ENCODE measurements around the gene TBKBP1.
A peak's percentile ranks its signal among the peaks of the same experiment; 100 is the strongest.

TBKBP1 gene

DNA sequence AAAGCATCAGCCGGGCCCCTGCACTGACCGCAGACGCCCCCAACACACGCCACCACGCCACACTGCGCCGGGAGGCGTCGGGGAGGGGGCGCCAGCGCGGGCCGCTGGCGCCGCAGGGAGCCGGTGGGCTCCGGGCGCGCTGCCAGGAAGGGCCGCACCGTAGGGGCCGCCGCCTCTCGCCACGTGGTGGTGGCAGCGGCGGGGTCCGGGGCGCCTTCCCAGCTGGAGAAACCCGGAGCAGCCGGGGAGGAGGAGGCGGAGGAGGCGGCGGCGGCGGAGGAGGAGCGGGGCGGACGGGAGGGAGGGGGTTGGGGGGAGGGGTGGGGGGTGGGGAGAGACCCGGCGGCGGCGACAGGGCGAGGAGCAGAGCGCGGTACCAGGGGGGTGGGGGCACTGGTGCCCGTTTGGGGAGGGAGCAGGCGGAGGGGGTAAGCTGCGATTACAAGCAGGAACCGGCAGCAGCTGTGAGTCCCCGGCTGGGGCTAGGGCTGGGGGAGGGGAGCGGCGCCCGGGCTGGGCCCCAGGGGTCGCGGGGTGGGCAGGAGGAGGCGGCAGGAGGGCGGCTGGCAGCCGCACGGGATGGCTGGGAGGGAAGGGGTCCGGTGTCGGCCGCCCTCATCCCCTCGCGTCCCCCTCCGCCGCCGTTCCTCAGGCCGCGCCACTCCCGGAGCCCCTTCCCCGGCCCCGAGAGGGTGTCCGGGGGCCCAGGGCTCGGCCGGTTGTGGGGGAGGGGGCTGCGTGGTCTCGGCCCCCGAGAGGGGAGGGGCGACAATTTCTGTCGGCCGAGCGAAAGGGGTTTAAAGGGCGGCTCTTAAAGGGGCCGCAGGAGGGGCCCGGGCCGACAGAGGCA, at the start of gene TBKBP1:
TSS of gene TBKBP1 (plus strand) at position 431 of the 850 bp plus-strand sequence. CDS start 1,952 bp downstream, outside the sequence.
- no peak for DNase-seq

GRCh38 chr17:47644324-47644723, 49.6 kb upstream of the TBKBP1 start:
- no peak for DNase-seq

DNA sequence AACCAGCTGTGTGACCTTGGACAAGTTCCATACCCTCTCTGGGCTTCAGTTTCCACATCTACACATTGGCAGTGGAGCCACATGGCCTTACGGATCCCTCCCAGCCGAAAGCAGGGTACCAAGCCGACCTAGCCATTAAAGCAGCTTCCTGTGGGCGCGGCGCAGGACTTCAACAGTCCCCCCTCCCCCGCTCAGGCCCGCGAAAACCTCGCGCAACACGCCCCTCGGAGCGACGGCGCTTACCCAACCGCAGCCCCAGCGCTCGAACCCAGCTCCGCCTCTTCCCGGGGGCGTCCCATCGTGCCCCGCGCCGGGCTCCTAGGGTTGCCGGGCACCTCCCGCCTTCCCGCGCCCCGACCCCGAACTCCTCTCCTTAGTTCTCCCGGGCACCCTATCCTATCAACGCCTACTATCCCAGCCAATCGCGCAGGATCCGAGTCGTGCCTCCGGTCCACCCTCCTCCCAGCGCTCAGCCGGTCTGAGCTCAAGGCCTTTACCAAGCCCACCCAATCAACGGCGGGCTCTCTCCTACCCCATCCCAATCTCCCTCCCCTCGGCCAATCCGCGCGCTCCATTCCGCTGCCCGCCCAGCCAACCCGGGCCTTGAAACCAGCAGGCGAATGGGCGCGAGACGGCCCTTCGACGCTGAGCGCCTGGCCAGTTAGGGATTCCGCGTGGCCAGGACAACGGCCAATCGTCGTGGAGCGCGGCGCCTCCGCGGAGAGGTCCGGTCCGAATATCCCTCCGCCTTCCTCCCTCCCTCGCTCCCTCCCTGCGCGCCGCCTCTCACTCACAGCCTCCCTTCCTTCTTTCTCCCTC, 44.6 kb upstream of the TBKBP1 start, which contains the start of gene KPNB1:
TSS of gene KPNB1 (plus strand) at position 767 of the 819 bp plus-strand sequence. CDS start 326 bp downstream, outside the sequence.
- DNase-seq, result peak; percentile 97

- DNase-seq, result no peak
These were observed 43.9 kb upstream of the TBKBP1 start for GRCh38 chr17:47649972-47650524.

GRCh38 chr17:47650525-47651522, 43.1 kb upstream of the TBKBP1 start:
- DNase-seq, result peak; percentile 79

DNA sequence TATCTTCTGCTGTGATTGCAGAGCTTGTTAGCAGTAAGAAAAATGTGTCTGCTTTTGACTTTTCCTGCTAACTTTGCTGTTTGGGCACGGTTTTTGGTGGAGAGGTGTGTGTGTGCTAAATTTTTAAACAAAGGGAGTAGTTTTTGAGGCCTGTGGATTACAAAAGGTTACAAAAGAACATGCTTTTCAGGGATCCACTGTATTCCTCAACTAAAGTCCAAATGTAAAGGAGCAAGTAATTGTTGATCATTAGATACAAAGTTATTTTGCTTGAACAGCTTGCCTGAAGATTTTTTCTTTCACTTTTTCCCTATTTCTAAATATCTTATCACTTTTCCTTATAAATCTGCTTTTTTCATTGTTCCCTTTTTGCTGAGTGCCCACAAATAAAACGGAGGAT, 42.3 kb upstream of the TBKBP1 start:
- no peak for DNase-seq

DNA sequence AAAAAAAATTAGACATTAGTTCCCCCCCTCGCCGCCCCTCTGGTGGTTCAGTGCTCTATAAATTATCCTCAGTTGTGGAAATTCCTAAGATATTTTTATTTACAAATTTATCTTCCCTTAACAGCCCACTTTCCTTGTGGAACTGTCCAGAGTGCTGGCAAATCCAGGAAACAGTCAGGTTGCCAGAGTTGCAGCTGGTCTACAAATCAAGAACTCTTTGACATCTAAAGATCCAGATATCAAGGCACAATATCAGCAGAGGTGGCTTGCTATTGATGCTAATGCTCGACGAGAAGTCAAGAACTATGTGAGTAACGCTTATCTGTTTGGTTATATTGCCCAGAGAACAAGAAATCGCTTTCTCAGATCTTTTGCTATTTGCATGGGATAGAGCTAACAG, 41.4 kb upstream of the TBKBP1 start:
- no peak for DNase-seq

- no peak for DNase-seq
These were observed 40.5 kb upstream of the TBKBP1 start for GRCh38 chr17:47653442-47653841.

DNA sequence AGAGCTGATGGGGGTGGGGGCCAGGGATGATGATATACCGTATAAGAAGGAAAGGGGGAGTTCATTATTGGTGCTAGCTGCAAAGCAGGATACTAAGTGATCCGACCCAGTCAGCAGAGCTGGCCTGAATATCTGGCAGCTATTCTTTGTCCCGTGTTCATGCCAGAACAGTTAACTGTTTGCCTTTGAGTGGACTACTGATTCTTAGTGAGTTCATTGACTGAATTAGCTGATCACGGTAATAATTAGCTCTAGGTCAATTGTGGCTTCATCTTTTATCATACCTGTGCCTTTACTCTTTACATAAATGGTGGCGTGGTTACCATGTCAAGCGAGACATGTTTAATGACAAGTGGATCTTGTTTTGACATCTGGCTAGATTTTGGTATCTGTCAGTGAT, 39.0 kb upstream of the TBKBP1 start:
- DNase-seq, result no peak

- DNase-seq, result no peak
These were observed 33.9 kb upstream of the TBKBP1 start for GRCh38 chr17:47660064-47660492.

- DNase-seq, result no peak
These were observed 29.9 kb upstream of the TBKBP1 start for GRCh38 chr17:47663912-47664623.

- DNase-seq, result no peak
These were observed 29.4 kb upstream of the TBKBP1 start for GRCh38 chr17:47664624-47664941.

DNA sequence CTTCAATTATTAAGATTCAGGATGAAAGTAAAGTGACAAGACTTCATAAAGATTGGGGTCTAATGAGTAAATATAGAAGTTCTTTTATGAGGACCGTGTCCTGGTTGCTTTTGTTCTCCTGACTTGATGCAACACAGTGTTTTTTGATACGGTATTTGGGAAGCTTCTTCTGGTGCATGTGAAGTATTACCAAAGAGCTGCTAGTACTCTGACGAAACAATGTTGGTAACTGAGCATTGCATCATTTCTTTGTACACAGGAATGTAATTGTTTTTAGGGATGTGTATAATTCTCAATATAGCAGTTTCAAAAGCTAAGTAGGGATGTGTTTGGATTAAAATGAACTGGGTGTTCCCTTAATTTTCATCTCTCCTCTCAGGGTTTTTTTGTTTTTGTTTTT, 28.3 kb upstream of the TBKBP1 start:
- DNase-seq, result no peak

DNA sequence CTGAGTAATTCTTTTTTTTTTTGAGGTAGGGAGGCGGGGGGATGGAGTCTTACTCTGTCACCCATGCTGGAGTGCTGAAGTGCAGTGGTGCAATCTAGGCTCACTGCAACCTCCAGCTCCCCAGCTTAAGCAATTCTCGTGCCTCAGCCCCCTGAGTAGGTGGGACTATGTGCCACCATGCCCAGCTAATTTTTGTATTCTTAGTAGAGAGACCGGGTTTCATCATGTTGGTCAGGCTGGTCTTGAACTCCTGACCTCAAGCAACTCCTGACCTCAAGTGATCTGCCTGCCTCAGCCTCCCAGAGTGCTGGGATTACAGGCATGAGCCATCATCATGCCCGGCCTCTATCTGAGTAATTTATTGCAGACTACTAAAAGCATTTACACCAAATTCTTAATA, 24.9 kb upstream of the TBKBP1 start:
- no peak for DNase-seq

- no peak for DNase-seq
These were observed 23.9 kb upstream of the TBKBP1 start for GRCh38 chr17:47670064-47670463.

- DNase-seq, result no peak
These were observed 19.5 kb upstream of the TBKBP1 start for GRCh38 chr17:47674499-47674898.

GRCh38 chr17:47675380-47676198, 18.4 kb upstream of the TBKBP1 start:
- DNase-seq, result no peak

DNA sequence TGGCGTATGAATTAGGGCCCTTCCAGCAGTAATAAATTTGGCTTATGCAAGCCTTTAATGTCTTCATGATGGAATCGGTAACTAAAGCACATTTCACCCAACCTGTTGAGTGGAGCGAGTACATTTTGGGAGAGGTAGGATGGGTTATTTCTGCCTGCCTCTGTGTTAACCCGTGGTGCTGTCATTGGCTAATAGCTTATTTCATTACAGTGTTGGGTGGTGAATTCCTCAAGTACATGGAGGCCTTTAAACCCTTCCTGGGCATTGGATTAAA, 17.8 kb upstream of the TBKBP1 start:
- no peak for DNase-seq

- no peak for DNase-seq
These were observed 17.3 kb upstream of the TBKBP1 start for GRCh38 chr17:47676510-47677165.

DNA sequence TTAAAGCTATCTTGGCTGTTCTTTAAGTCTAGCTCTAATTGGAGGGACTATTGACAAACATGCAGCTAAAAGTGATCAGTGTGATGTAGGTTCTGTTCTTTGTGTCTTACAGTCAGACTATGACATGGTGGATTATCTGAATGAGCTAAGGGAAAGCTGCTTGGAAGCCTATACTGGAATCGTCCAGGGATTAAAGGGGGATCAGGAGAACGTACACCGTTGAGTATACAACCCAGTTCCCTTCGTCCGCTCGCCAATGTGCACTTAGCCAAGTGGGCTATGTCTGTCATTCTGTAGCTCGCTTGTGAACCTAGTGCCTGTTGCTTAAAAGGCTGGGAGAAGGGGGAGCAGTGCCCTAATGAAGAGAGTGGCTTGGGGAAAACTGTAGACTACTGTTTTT, 15.8 kb upstream of the TBKBP1 start:
- no peak for DNase-seq

Data from GOT3 (cell line).